ENCODE data around the gene COL4A5. TPM values are rescaled to one million over a fixed set of nuclear protein-coding genes. Genes with fewer than 3 reads are reported as not detected.

Gene COL4A5
- total and polyA plus RNA-seq, 2 of the 13 experiments (the other 11 are each of a cell fraction or from before 2014, with no cell fraction given): 39.5 to 45.5 TPM

GRCh38 chrX:108417257-108417656 lies 22.4 kb upstream of the COL4A5 start:
- ATAC-seq (no peak), FAIRE-seq (no peak), DNase-seq (ENCODE audit: low spot score) (no peak)
- no peaks in the 10 kb centered on the region for H3K9me3 ChIP-seq (ENCODE audit: low read length)
- ChIA-PET POLR2A (no interaction called here), CTCF (ENCODE audit: low intra/inter-chr PET ratio, low total read pairs) (no interaction called here)
- no peak overlapping the region for H3K9ac ChIP-seq (ENCODE audit: insufficient read depth, low read depth, low read length)
- in situ Hi-C loops (cut with HindIII; ENCODE audit: extremely low pct_ligation_motif_present, low pct_unique_long_range_greater_than_20kb) (no loop called here), intact Hi-C loops (cut with micrococcal nuclease; ENCODE audit: unreplicated experiment) (no loop called here)
- no peaks in the 10 kb centered on the region for H3K27me3 ChIP-seq (ENCODE audit: control insufficient read depth in 1 of 2, insufficient read depth in 2 of 2, low read length in 2 of 2)
- H2AFZ ChIP-seq (ENCODE audit: low read length): no peak overlapping the region
- H3K4me1 ChIP-seq (ENCODE audit: insufficient read depth, low read length): no peaks in the 10 kb centered on the region
- H3K36me3 ChIP-seq (replicated peaks in 1 of 2; ENCODE audit: control insufficient read depth in 1 of 2, insufficient read depth in 2 of 2, low read length in 2 of 2): no peaks in the 10 kb centered on the region
- no peak overlapping the region for H3K4me3 ChIP-seq (replicated peaks in 1 of 3; ENCODE audit: insufficient read depth in 1 of 3, low read depth in 2 of 3, low read length in 3 of 3)
- H3K79me2 ChIP-seq (ENCODE audit: insufficient read depth, low read length): no peaks in the 10 kb centered on the region
- no TSS peak for BruUV-seq (replicated peaks)
- no peak for TF ChIP-seq ZNF354B (CRISPR knock-in tag; IDR thresholded peaks at IDR 0.05)
- no peak for TF ChIP-seq CREM (IDR thresholded peaks at IDR 0.05)
- no peak for TF ChIP-seq CREM (CRISPR knock-in tag; IDR thresholded peaks at IDR 0.05)
- no peak for TF ChIP-seq ZMYM3 (CRISPR knock-in tag; IDR thresholded peaks at IDR 0.05)
- no peak for TF ChIP-seq ATF7 (IDR thresholded peaks at IDR 0.05)
- TF ChIP-seq ATF7 (CRISPR knock-in tag; IDR thresholded peaks at IDR 0.05): no peak
- TF ChIP-seq ZNF629 (CRISPR knock-in tag; conservative IDR thresholded peaks at IDR 0.05): no peak
- no peak for TF ChIP-seq RFXANK (CRISPR knock-in tag; IDR thresholded peaks at IDR 0.05)
- no peak for TF ChIP-seq TFDP1 (CRISPR knock-in tag; IDR thresholded peaks at IDR 0.05; ENCODE audit: borderline replicate concordance)
- no peak for TF ChIP-seq ISL2 (CRISPR knock-in tag; IDR thresholded peaks at IDR 0.05)
- no peak for TF ChIP-seq GPN1 (CRISPR knock-in tag; IDR thresholded peaks at IDR 0.05; ENCODE audit: borderline replicate concordance)
- no peak for TF ChIP-seq HNRNPL (IDR thresholded peaks at IDR 0.05; ENCODE audit: low read depth, low read length)
- TF ChIP-seq, protein P1, sequence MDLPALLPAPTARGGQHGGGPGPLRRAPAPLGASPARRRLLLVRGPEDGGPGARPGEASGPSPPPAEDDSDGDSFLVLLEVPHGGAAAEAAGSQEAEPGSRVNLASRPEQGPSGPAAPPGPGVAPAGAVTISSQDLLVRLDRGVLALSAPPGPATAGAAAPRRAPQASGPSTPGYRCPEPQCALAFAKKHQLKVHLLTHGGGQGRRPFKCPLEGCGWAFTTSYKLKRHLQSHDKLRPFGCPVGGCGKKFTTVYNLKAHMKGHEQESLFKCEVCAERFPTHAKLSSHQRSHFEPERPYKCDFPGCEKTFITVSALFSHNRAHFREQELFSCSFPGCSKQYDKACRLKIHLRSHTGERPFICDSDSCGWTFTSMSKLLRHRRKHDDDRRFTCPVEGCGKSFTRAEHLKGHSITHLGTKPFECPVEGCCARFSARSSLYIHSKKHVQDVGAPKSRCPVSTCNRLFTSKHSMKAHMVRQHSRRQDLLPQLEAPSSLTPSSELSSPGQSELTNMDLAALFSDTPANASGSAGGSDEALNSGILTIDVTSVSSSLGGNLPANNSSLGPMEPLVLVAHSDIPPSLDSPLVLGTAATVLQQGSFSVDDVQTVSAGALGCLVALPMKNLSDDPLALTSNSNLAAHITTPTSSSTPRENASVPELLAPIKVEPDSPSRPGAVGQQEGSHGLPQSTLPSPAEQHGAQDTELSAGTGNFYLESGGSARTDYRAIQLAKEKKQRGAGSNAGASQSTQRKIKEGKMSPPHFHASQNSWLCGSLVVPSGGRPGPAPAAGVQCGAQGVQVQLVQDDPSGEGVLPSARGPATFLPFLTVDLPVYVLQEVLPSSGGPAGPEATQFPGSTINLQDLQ (CRISPR knock-in tag; IDR thresholded peaks at IDR 0.05): no peak
- TF ChIP-seq HOXA9 (CRISPR knock-in tag; IDR thresholded peaks at IDR 0.05; ENCODE audit: borderline replicate concordance): no peak
- no peak for TF ChIP-seq ZNF609 (CRISPR knock-in tag; IDR thresholded peaks at IDR 0.05; ENCODE audit: borderline replicate concordance)
- no peak for TF ChIP-seq NCOA1 (CRISPR knock-in tag; IDR thresholded peaks at IDR 0.05)
- no peak overlapping the region for H3K4me2 ChIP-seq (ENCODE audit: low read depth, low read length)
- WGBS (ENCODE audit: low lambda C conversion rate): 46% methylated on average over 1 of the region's 1 CpG
- H3K27ac ChIP-seq (ENCODE audit: extremely low read length, insufficient read depth, low read length): no peak overlapping the region
- no peaks in the 10 kb centered on the region for H4K20me1 ChIP-seq (ENCODE audit: insufficient read depth, low read length)

Data from HepG2 (cell line).